ENCODE results near the gene PDGFA.
"Not testable (repeated sequence)": the region's sequence is repeated elsewhere in the genome, so short reads cannot be mapped to it uniquely, and the experiment has no call there.

The PDGFA gene

GRCh38 chr7:557558-557881 is 37.9 kb upstream of the PDGFA start:
- in situ Hi-C loops (cut with MboI; ENCODE audit: low sequenced_read_pairs, unreplicated experiment), result no loop called here
- no peak for DNase-seq (ENCODE audit: low spot score)
- no peak for TF ChIP-seq CTCF (IDR thresholded peaks at IDR 0.05; ENCODE audit: borderline replicate concordance, control extremely low read depth, extremely low read depth, insufficient read depth, missing control alignments)

GRCh38 chr7:556837-557557 is 37.4 kb upstream of the PDGFA start:
- TF ChIP-seq CTCF (IDR thresholded peaks at IDR 0.05; ENCODE audit: borderline replicate concordance, control extremely low read depth, extremely low read depth, insufficient read depth, missing control alignments), result no peak
- DNase-seq (ENCODE audit: low spot score), result no peak
- in situ Hi-C loops (cut with MboI; ENCODE audit: low sequenced_read_pairs, unreplicated experiment), result no loop called here

GRCh38 chr7:556291-556826 is 36.7 kb upstream of the PDGFA start:
- in situ Hi-C loops (cut with MboI; ENCODE audit: low sequenced_read_pairs, unreplicated experiment), result no loop called here
- no peak for DNase-seq (ENCODE audit: low spot score)
- TF ChIP-seq CTCF (IDR thresholded peaks at IDR 0.05; ENCODE audit: borderline replicate concordance, control extremely low read depth, extremely low read depth, insufficient read depth, missing control alignments), result no peak

GRCh38 chr7:555551-556160 is 36.0 kb upstream of the PDGFA start:
- no peak for DNase-seq (ENCODE audit: low spot score)
- no peak for TF ChIP-seq CTCF (IDR thresholded peaks at IDR 0.05; ENCODE audit: borderline replicate concordance, control extremely low read depth, extremely low read depth, insufficient read depth, missing control alignments)
- in situ Hi-C loops (cut with MboI; ENCODE audit: low sequenced_read_pairs, unreplicated experiment), result no loop called here

GRCh38 chr7:553636-554111 is 34.0 kb upstream of the PDGFA start:
- in situ Hi-C loops (cut with MboI; ENCODE audit: low sequenced_read_pairs, unreplicated experiment), result no loop called here
- no peak for TF ChIP-seq CTCF (IDR thresholded peaks at IDR 0.05; ENCODE audit: borderline replicate concordance, control extremely low read depth, extremely low read depth, insufficient read depth, missing control alignments)
- no peak for DNase-seq (ENCODE audit: low spot score)

GRCh38 chr7:552868-553635 is 33.4 kb upstream of the PDGFA start:
- no peak for TF ChIP-seq CTCF (IDR thresholded peaks at IDR 0.05; ENCODE audit: borderline replicate concordance, control extremely low read depth, extremely low read depth, insufficient read depth, missing control alignments)
- no peak for DNase-seq (ENCODE audit: low spot score)
- in situ Hi-C loops (cut with MboI; ENCODE audit: low sequenced_read_pairs, unreplicated experiment), result no loop called here

GRCh38 chr7:552151-552867 is 32.7 kb upstream of the PDGFA start:
- in situ Hi-C loops (cut with MboI; ENCODE audit: low sequenced_read_pairs, unreplicated experiment); DNase-seq (ENCODE audit: low spot score): not testable (repeated sequence)

- in situ Hi-C loops (cut with MboI; ENCODE audit: low sequenced_read_pairs, unreplicated experiment); DNase-seq (ENCODE audit: low spot score): not testable (repeated sequence)
Measured at GRCh38 chr7:551615-551970, 31.9 kb upstream of the PDGFA start.
